Caki2 (cell line): ENCODE measurements around the gene KLHL42. TPM values are rescaled to one million over a fixed set of nuclear protein-coding genes. Genes with fewer than 3 reads are reported as not detected.
"Not testable (repeated sequence)": the region's sequence is repeated elsewhere in the genome, so short reads cannot be mapped to it uniquely, and the experiment has no call there.

ENCODE experiments used
- DNase-seq: peaks from one replicate; pipeline ENCODE4 v3.0.0-alpha.2; 2015; ENCODE audit warnings: low read depth
- in situ Hi-C: cut with HindIII; loops from 2 replicates; pipeline ENCODE4 v1.10.0; 2016; ENCODE audit warnings: low sequenced_read_pairs, low pct_unique_long_range_greater_than_20kb, mixed read lengths
- total RNA-seq: library from RNA; depleted of rRNA; stranded (reverse); fragments of >200 nt; shearing (Covaris generic); gene quantifications from 2 replicates; pipeline ENCODE4 v1.2.3, GENCODE V29; 2014; ENCODE audit warnings: low replicate concordance; rRNA removed

Gene KLHL42
- 12.8 and 19.7 TPM in 2 replicates for total RNA-seq

- peak; percentile 83 for DNase-seq
Measured at GRCh38 chr12:27779920-27780611, at the start of gene KLHL42, which contains the start of gene MANSC4. KLHL42 (plus strand) TSS chr12:27780233; CDS start chr12:27780331, 98 bp downstream. MANSC4 (minus strand) TSS chr12:27780236; CDS start chr12:27771276, 8,960 bp downstream.

GRCh38 chr12:27732281-27732680, 47.8 kb upstream of the KLHL42 start:
- DNase-seq: no peak
- in situ Hi-C loops: no loop called here

More at GRCh38 chr12:27779920-27780611, at the start of gene KLHL42, which contains the start of gene MANSC4:
- in situ Hi-C loops: no loop called here

- in situ Hi-C loops: no loop called here
- DNase-seq: no peak
Measured at GRCh38 chr12:27733052-27733656, 46.9 kb upstream of the KLHL42 start.

GRCh38 chr12:27733791-27734190, 46.2 kb upstream of the KLHL42 start:
- DNase-seq: no peak
- in situ Hi-C loops: no loop called here

- DNase-seq, in situ Hi-C loops: not testable (repeated sequence)
Measured at GRCh38 chr12:27734321-27734720, 45.7 kb upstream of the KLHL42 start.

- in situ Hi-C loops: no loop called here
- DNase-seq: no peak
Measured at GRCh38 chr12:27743601-27744000, 36.4 kb upstream of the KLHL42 start.

- in situ Hi-C loops: not testable (repeated sequence)
Measured at GRCh38 chr12:27745734-27746133, 34.3 kb upstream of the KLHL42 start.

GRCh38 chr12:27747111-27747820, 32.8 kb upstream of the KLHL42 start:
- in situ Hi-C loops: no loop called here
- DNase-seq: peak; percentile 56

More at GRCh38 chr12:27745734-27746133, 34.3 kb upstream of the KLHL42 start:
- not testable (repeated sequence) for DNase-seq

- in situ Hi-C loops: no loop called here
- peak; percentile 49 for DNase-seq
Measured at GRCh38 chr12:27751386-27752047, 28.5 kb upstream of the KLHL42 start.

- in situ Hi-C loops: no loop called here
- DNase-seq: no peak
Measured at GRCh38 chr12:27754795-27755194, 25.2 kb upstream of the KLHL42 start.

- in situ Hi-C loops: no loop called here
- DNase-seq: no peak
Measured at GRCh38 chr12:27756670-27757195, 23.3 kb upstream of the KLHL42 start.

GRCh38 chr12:27762757-27763156, 17.3 kb upstream of the KLHL42 start:
- in situ Hi-C loops: no loop called here
- DNase-seq: no peak

GRCh38 chr12:27766587-27766986, 13.4 kb upstream of the KLHL42 start:
- DNase-seq: no peak
- in situ Hi-C loops: no loop called here

GRCh38 chr12:27769142-27769673, 10.8 kb upstream of the KLHL42 start:
- DNase-seq: no peak
- in situ Hi-C loops: no loop called here

GRCh38 chr12:27771481-27772327, 8.3 kb upstream of the KLHL42 start:
- in situ Hi-C loops: no loop called here
- no peak for DNase-seq

- no peak for DNase-seq
- in situ Hi-C loops: no loop called here
Measured at GRCh38 chr12:27772328-27773049, 7.5 kb upstream of the KLHL42 start.

- no peak for DNase-seq
- in situ Hi-C loops: no loop called here
Measured at GRCh38 chr12:27777141-27777540, 2.9 kb upstream of the KLHL42 start.
